Measurements from ENCODE around the gene OSBPL8.

DNA sequence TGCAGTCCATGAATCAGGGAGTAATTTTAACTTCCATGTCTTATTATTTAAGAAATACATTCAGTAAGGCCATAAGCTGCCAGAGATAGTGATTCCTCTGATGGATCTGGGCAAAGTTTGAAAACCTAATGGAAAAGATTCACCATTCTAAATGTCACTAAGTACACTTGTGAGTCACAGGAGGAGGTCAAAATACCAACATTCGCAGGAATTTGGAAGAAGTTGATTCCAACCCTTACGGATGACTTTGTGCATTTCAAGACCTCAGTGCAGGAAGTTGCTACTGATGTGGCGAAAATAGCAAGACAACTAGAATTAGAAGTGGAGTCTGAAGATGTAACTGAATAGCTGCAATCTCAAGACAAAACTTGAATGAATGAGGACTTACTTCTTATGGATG is 69.8 kb downstream of the OSBPL8 start:
- TF ChIP-seq, protein P1, sequence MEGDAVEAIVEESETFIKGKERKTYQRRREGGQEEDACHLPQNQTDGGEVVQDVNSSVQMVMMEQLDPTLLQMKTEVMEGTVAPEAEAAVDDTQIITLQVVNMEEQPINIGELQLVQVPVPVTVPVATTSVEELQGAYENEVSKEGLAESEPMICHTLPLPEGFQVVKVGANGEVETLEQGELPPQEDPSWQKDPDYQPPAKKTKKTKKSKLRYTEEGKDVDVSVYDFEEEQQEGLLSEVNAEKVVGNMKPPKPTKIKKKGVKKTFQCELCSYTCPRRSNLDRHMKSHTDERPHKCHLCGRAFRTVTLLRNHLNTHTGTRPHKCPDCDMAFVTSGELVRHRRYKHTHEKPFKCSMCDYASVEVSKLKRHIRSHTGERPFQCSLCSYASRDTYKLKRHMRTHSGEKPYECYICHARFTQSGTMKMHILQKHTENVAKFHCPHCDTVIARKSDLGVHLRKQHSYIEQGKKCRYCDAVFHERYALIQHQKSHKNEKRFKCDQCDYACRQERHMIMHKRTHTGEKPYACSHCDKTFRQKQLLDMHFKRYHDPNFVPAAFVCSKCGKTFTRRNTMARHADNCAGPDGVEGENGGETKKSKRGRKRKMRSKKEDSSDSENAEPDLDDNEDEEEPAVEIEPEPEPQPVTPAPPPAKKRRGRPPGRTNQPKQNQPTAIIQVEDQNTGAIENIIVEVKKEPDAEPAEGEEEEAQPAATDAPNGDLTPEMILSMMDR (IDR thresholded peaks at IDR 0.05) = no peak
- TF ChIP-seq TCF7 (CRISPR knock-in tag; IDR thresholded peaks at IDR 0.05; ENCODE audit: low read depth) (no peak), TP53 (CRISPR knock-in tag; IDR thresholded peaks at IDR 0.05) (no peak), JUN (CRISPR knock-in tag; IDR thresholded peaks at IDR 0.05) (no peak), FOXK1 (CRISPR knock-in tag; IDR thresholded peaks at IDR 0.05) (no peak), TEAD4 (CRISPR knock-in tag; IDR thresholded peaks at IDR 0.05) (no peak), ZBTB21 (CRISPR knock-in tag; IDR thresholded peaks at IDR 0.05; ENCODE audit: borderline replicate concordance) (no peak)
- TF ChIP-seq, protein P2, sequence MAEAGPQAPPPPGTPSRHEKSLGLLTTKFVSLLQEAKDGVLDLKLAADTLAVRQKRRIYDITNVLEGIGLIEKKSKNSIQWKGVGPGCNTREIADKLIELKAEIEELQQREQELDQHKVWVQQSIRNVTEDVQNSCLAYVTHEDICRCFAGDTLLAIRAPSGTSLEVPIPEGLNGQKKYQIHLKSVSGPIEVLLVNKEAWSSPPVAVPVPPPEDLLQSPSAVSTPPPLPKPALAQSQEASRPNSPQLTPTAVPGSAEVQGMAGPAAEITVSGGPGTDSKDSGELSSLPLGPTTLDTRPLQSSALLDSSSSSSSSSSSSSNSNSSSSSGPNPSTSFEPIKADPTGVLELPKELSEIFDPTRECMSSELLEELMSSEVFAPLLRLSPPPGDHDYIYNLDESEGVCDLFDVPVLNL (CRISPR knock-in tag; IDR thresholded peaks at IDR 0.05; ENCODE audit: borderline replicate concordance, low read depth) = no peak
- TF ChIP-seq, protein P3, sequence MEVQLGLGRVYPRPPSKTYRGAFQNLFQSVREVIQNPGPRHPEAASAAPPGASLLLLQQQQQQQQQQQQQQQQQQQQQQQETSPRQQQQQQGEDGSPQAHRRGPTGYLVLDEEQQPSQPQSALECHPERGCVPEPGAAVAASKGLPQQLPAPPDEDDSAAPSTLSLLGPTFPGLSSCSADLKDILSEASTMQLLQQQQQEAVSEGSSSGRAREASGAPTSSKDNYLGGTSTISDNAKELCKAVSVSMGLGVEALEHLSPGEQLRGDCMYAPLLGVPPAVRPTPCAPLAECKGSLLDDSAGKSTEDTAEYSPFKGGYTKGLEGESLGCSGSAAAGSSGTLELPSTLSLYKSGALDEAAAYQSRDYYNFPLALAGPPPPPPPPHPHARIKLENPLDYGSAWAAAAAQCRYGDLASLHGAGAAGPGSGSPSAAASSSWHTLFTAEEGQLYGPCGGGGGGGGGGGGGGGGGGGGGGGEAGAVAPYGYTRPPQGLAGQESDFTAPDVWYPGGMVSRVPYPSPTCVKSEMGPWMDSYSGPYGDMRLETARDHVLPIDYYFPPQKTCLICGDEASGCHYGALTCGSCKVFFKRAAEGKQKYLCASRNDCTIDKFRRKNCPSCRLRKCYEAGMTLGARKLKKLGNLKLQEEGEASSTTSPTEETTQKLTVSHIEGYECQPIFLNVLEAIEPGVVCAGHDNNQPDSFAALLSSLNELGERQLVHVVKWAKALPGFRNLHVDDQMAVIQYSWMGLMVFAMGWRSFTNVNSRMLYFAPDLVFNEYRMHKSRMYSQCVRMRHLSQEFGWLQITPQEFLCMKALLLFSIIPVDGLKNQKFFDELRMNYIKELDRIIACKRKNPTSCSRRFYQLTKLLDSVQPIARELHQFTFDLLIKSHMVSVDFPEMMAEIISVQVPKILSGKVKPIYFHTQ (CRISPR knock-in tag; IDR thresholded peaks at IDR 0.05) = no peak
- TF ChIP-seq, protein P4, sequence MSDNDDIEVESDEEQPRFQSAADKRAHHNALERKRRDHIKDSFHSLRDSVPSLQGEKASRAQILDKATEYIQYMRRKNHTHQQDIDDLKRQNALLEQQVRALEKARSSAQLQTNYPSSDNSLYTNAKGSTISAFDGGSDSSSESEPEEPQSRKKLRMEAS (CRISPR knock-in tag; IDR thresholded peaks at IDR 0.05) = no peak

Data from WTC11 (cell line).